ENCODE results near the gene HLA-DMB. TPM values are rescaled to one million over a fixed set of nuclear protein-coding genes. Genes with fewer than 3 reads are reported as not detected.

The HLA-DMB gene
- polyA plus RNA-seq, 1 donor from 2014 or later, result 2.9 TPM

- no peaks in the 10 kb centered on the region for H3K9me3 ChIP-seq (ENCODE audit: low read length)
- no peaks in the 10 kb centered on the region for H3K36me3 ChIP-seq (ENCODE audit: insufficient read depth, low read length)
- no peak for TF ChIP-seq MXI1 (conservative IDR thresholded peaks at IDR 0.05; ENCODE audit: poor library complexity, severe bottlenecking)
- TF ChIP-seq, protein P1, sequence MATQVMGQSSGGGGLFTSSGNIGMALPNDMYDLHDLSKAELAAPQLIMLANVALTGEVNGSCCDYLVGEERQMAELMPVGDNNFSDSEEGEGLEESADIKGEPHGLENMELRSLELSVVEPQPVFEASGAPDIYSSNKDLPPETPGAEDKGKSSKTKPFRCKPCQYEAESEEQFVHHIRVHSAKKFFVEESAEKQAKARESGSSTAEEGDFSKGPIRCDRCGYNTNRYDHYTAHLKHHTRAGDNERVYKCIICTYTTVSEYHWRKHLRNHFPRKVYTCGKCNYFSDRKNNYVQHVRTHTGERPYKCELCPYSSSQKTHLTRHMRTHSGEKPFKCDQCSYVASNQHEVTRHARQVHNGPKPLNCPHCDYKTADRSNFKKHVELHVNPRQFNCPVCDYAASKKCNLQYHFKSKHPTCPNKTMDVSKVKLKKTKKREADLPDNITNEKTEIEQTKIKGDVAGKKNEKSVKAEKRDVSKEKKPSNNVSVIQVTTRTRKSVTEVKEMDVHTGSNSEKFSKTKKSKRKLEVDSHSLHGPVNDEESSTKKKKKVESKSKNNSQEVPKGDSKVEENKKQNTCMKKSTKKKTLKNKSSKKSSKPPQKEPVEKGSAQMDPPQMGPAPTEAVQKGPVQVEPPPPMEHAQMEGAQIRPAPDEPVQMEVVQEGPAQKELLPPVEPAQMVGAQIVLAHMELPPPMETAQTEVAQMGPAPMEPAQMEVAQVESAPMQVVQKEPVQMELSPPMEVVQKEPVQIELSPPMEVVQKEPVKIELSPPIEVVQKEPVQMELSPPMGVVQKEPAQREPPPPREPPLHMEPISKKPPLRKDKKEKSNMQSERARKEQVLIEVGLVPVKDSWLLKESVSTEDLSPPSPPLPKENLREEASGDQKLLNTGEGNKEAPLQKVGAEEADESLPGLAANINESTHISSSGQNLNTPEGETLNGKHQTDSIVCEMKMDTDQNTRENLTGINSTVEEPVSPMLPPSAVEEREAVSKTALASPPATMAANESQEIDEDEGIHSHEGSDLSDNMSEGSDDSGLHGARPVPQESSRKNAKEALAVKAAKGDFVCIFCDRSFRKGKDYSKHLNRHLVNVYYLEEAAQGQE (IDR thresholded peaks at IDR 0.05; ENCODE audit: borderline replicate concordance), result peak; percentile 90
- TF ChIP-seq EZH2 (IDR thresholded peaks at IDR 0.05; ENCODE audit: borderline replicate concordance, insufficient read depth, low read length, poor library complexity, severe bottlenecking), result no peak
- peak; percentile 77 for TF ChIP-seq TAF1 (IDR thresholded peaks at IDR 0.05; ENCODE audit: low read depth)
- TF ChIP-seq CTCF (IDR thresholded peaks at IDR 0.05; ENCODE audit: poor library complexity, severe bottlenecking), result peak; percentile 22
- TF ChIP-seq EP300 (conservative IDR thresholded peaks at IDR 0.05; ENCODE audit: poor library complexity, severe bottlenecking), result no peak
- TF ChIP-seq POLR2AphosphoS5 (IDR thresholded peaks at IDR 0.05), result peak; percentile 88
- no peak for TF ChIP-seq RAD21 (conservative IDR thresholded peaks at IDR 0.05)
- TF ChIP-seq SMC3 (conservative IDR thresholded peaks at IDR 0.05; ENCODE audit: poor library complexity), result no peak
- H3K79me2 ChIP-seq (replicated peaks; ENCODE audit: insufficient read depth, low read length), result peaks cover 62% of the 10 kb centered on the region
- H3K27ac ChIP-seq (ENCODE audit: low read length), result peak overlapping the region; percentile 100
- peak overlapping the region; percentile 100 for H3K9ac ChIP-seq (ENCODE audit: low read length)
- no peaks in the 10 kb centered on the region for H3K9me2 ChIP-seq (ENCODE audit: insufficient read depth, low read length)
- H3F3A ChIP-seq (ENCODE audit: insufficient read depth, low read length, poor library complexity, severe bottlenecking), result peaks cover 13% of the 10 kb centered on the region
- no peaks in the 10 kb centered on the region for H3K27me3 ChIP-seq (ENCODE audit: insufficient read depth, low read depth, low read length)
- H4K20me1 ChIP-seq (ENCODE audit: insufficient read depth), result peaks cover 20% of the 10 kb centered on the region
- H3K4me2 ChIP-seq (ENCODE audit: low read length), result peak overlapping the region; percentile 93
- H3K4me3 ChIP-seq (ENCODE audit: low read length), result peak overlapping the region; percentile 84
- H2AFZ ChIP-seq (ENCODE audit: low read depth, low read length), result no peak overlapping the region
Observed at GRCh38 chr6:32968867-32969684, 28.2 kb upstream of the HLA-DMB start.

DNA sequence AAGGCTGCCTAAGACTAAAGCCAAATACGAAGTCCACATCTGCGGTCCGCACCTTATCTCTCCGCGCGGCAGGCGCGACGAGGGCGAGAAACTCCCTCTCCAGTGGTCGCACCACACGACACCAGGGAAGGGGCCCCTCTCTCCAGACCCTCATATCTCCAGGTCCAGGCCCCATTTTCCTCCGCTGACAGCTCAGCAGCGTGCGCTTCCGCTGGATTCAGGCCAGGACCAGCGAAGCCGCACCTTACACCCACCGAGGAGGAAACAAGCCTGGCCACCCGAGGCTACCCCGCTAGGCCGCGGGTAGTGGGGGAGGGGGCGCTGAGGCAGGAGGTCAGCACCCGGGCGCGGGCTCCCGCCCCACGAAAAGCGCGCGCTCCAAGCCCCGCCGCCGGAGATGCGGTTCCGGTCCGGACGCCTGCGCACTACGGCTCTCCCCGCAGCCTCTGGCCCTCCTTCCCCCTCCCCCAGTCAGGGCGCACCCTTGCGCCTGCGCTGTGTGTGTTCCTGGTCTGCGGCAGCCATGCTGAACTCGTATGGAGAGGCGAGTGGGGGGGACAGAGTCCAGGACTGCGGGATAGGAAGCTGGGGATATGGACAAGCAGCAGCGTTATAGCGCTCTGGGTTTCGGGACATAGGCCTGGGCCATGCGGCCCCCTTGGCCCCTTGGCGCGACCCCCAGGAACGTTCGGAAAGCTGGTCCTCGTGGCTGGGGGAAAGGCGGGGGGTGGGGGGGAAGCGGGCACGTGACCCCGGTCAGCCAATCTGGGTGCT is 27.5 kb upstream of the HLA-DMB start, which contains the start of gene BRD2:
BRD2 (plus strand) TSS at position 502 of the 774 bp plus-strand sequence. CDS start 4,305 bp downstream, outside the sequence.
- peaks cover 54% of the 10 kb centered on the region for H3K79me2 ChIP-seq (replicated peaks; ENCODE audit: insufficient read depth, low read length)
- H3K4me2 ChIP-seq (ENCODE audit: low read length), result peak within 1 kb of the TSS; percentile 93
- peaks cover 12% of the 10 kb centered on the region for H4K20me1 ChIP-seq (ENCODE audit: insufficient read depth)
- peak within 1 kb of the TSS; percentile 84 for H3K4me3 ChIP-seq (ENCODE audit: low read length)
- H3K27me3 ChIP-seq (ENCODE audit: insufficient read depth, low read depth, low read length), result no peaks in the 10 kb centered on the region
- H3K9me3 ChIP-seq (ENCODE audit: low read length), result no peaks in the 10 kb centered on the region
- peak within 1 kb of the TSS; percentile 100 for H3K27ac ChIP-seq (ENCODE audit: low read length)
- peak within 1 kb of the TSS; percentile 100 for H3K9ac ChIP-seq (ENCODE audit: low read length)
- peak within 1 kb of the TSS; percentile 65 for H2AFZ ChIP-seq (ENCODE audit: low read depth, low read length)
- H3K36me3 ChIP-seq (ENCODE audit: insufficient read depth, low read length), result no peaks in the 10 kb centered on the region
- peaks cover 13% of the 10 kb centered on the region for H3F3A ChIP-seq (ENCODE audit: insufficient read depth, low read length, poor library complexity, severe bottlenecking)
- H3K9me2 ChIP-seq (ENCODE audit: insufficient read depth, low read length), result no peaks in the 10 kb centered on the region
- TF ChIP-seq, protein P1 (IDR thresholded peaks at IDR 0.05; ENCODE audit: borderline replicate concordance), result peak; percentile 79
- peak; percentile 62 for TF ChIP-seq EP300 (conservative IDR thresholded peaks at IDR 0.05; ENCODE audit: poor library complexity, severe bottlenecking)
- no peak for TF ChIP-seq RAD21 (conservative IDR thresholded peaks at IDR 0.05)
- no peak for TF ChIP-seq CTCF (IDR thresholded peaks at IDR 0.05; ENCODE audit: poor library complexity, severe bottlenecking)
- TF ChIP-seq POLR2AphosphoS5 (IDR thresholded peaks at IDR 0.05), result peak; percentile 90
- TF ChIP-seq MXI1 (conservative IDR thresholded peaks at IDR 0.05; ENCODE audit: poor library complexity, severe bottlenecking), result peak; percentile 89
- TF ChIP-seq TAF1 (IDR thresholded peaks at IDR 0.05; ENCODE audit: low read depth), result peak; percentile 47
